ENCODE results near the gene DDX6.

DDX6 gene

DNA sequence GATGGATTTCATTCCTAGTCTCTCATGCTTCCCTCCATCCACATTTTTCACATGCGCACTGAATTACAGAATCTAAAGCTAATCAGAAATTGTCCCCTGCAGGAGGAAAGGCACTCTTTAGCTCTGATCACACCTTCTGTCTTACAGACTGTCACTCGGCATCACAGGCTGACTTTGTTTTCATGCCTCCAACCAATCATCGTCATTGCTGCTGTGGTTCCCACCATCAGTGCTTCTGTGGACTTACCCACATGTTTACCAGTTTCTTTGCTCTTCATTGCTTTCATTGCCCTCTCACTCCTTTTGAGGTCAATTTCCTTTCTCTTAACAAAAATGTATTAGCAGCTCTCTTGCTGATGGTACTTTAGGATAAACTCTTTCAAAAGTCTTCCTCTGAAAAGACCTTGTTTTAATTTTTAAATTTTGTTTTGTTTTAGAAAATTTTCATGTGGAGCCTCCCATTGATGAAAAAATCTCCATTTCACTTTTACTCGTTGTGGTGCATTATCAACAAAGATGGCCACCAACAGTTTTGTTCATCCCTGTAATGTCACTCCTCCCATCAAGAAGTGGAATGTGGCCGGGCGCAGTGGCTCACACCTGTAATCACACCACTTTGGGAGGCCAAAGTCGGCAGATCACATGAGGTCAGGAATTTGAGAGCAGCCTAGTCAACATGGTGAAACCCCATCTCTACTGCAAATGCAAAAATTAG is 91.3 kb downstream of the DDX6 start:
- DNase-seq (ENCODE audit: low read depth) = no peak

Measured in GM04504 (cell line).